Measurements from ENCODE around the gene FXYD6.

Gene FXYD6

GRCh38 chr11:117849781-117850414 is 26.6 kb downstream of the FXYD6 start:
- Mint-ChIP-seq H3K9me3 (peaks cover 2% of the 10 kb centered on the region), H3K36me3 (no peaks in the 10 kb centered on the region), H3K4me1 (peaks cover 3% of the 10 kb centered on the region), H3K4me3 (no peak overlapping the region), H3K27ac (no peak overlapping the region), H3K27me3 (peaks cover 45% of the 10 kb centered on the region)
- CTCF ChIA-PET: interaction anchor here (0.7 to 1.5 kb wide), 2 partner anchors 59 to 96 kb away, joined by 3 to 9 read pairs; no protein-coding TSS in a partner anchor
- DNase-seq: no peak

- peaks cover 23% of the 10 kb centered on the region for H3K27me3 Mint-ChIP-seq
- no peak overlapping the region for H3K27ac Mint-ChIP-seq
- no peaks in the 10 kb centered on the region for H3K9me3 Mint-ChIP-seq
- peak; percentile 87 for DNase-seq
- H3K36me3 Mint-ChIP-seq: no peaks in the 10 kb centered on the region
- CTCF ChIA-PET: interaction anchor here (0.6 to 5.8 kb wide), 23 partner anchors 9 to 328 kb away, joined by 3 to 149 read pairs (median 4); partner anchors contain the start of gene TMPRSS13
- no peaks in the 10 kb centered on the region for H3K4me1 Mint-ChIP-seq
- no peak overlapping the region for H3K4me3 Mint-ChIP-seq
Measured at GRCh38 chr11:117843666-117844484, 32.6 kb downstream of the FXYD6 start.

GRCh38 chr11:117842131-117842941 is 34.1 kb downstream of the FXYD6 start:
- H3K9me3 Mint-ChIP-seq: no peaks in the 10 kb centered on the region
- H3K4me3 Mint-ChIP-seq: no peak overlapping the region
- CTCF ChIA-PET: interaction anchor here (0.6 to 5.8 kb wide), 13 partner anchors 8 to 329 kb away, joined by 3 to 149 read pairs (median 5); no protein-coding TSS in a partner anchor
- H3K36me3 Mint-ChIP-seq: no peaks in the 10 kb centered on the region
- no peak overlapping the region for H3K27ac Mint-ChIP-seq
- H3K27me3 Mint-ChIP-seq: peaks cover 35% of the 10 kb centered on the region
- DNase-seq: no peak
- no peaks in the 10 kb centered on the region for H3K4me1 Mint-ChIP-seq

GRCh38 chr11:117841551-117842031 is 34.9 kb downstream of the FXYD6 start:
- CTCF ChIA-PET: interaction anchor here (1.4 to 5.8 kb wide), 5 partner anchors 19 to 212 kb away, joined by 3 to 149 read pairs (median 24); no protein-coding TSS in a partner anchor

GRCh38 chr11:117840881-117841550 is 35.4 kb downstream of the FXYD6 start:
- H3K27me3 Mint-ChIP-seq: peaks cover 43% of the 10 kb centered on the region
- H3K4me3 Mint-ChIP-seq: no peak overlapping the region
- H3K27ac Mint-ChIP-seq: no peak overlapping the region
- no peaks in the 10 kb centered on the region for H3K36me3 Mint-ChIP-seq
- no peaks in the 10 kb centered on the region for H3K4me1 Mint-ChIP-seq
- CTCF ChIA-PET: interaction anchor here (1.1 to 2.0 kb wide), 3 partner anchors 64 to 212 kb away, joined by 3 to 9 read pairs (median 6); no protein-coding TSS in a partner anchor
- no peaks in the 10 kb centered on the region for H3K9me3 Mint-ChIP-seq
- DNase-seq: no peak

More at GRCh38 chr11:117841551-117842031, 34.9 kb downstream of the FXYD6 start:
- Mint-ChIP-seq H3K4me1 (no peaks in the 10 kb centered on the region), H3K27ac (no peak overlapping the region), H3K4me3 (no peak overlapping the region), H3K9me3 (no peaks in the 10 kb centered on the region), H3K36me3 (no peaks in the 10 kb centered on the region), H3K27me3 (peaks cover 39% of the 10 kb centered on the region)
- DNase-seq: no peak

GRCh38 chr11:117839936-117840813 is 36.3 kb downstream of the FXYD6 start:
- Mint-ChIP-seq H3K4me3 (no peak overlapping the region), H3K9me3 (no peaks in the 10 kb centered on the region), H3K4me1 (no peaks in the 10 kb centered on the region), H3K27ac (no peak overlapping the region), H3K27me3 (peaks cover 44% of the 10 kb centered on the region), H3K36me3 (no peaks in the 10 kb centered on the region)
- CTCF ChIA-PET: interaction anchor here (1.1 to 2.0 kb wide), 3 partner anchors 64 to 213 kb away, joined by 3 to 9 read pairs (median 6); no protein-coding TSS in a partner anchor
- no peak for DNase-seq

- H3K36me3 Mint-ChIP-seq: no peaks in the 10 kb centered on the region
- no peak for DNase-seq
- H3K27ac Mint-ChIP-seq: no peak overlapping the region
- CTCF ChIA-PET: interaction anchor here (1.3 to 2.0 kb wide), 2 partner anchors 107 to 108 kb away, joined by 6 to 9 read pairs; no protein-coding TSS in a partner anchor
- H3K4me1 Mint-ChIP-seq: no peaks in the 10 kb centered on the region
- no peaks in the 10 kb centered on the region for H3K9me3 Mint-ChIP-seq
- H3K27me3 Mint-ChIP-seq: peaks cover 47% of the 10 kb centered on the region
- H3K4me3 Mint-ChIP-seq: no peak overlapping the region
Measured at GRCh38 chr11:117839380-117839881, 37.0 kb downstream of the FXYD6 start.

- no peaks in the 10 kb centered on the region for H3K4me1 Mint-ChIP-seq
- CTCF ChIA-PET: interaction anchor here (1.3 kb wide), 1 partner anchor 108 kb away, joined by 6 read pairs; no protein-coding TSS in a partner anchor
Measured at GRCh38 chr11:117838901-117839300, 37.6 kb downstream of the FXYD6 start.

GRCh38 chr11:117837791-117838190 is 38.7 kb downstream of the FXYD6 start:
- DNase-seq: no peak
- no peak overlapping the region for H3K27ac Mint-ChIP-seq

More at GRCh38 chr11:117838901-117839300, 37.6 kb downstream of the FXYD6 start:
- Mint-ChIP-seq H3K4me3 (no peak overlapping the region), H3K36me3 (no peaks in the 10 kb centered on the region), H3K27ac (no peak overlapping the region), H3K9me3 (no peaks in the 10 kb centered on the region), H3K27me3 (peaks cover 48% of the 10 kb centered on the region)
- no peak for DNase-seq

GRCh38 chr11:117837070-117837776 is 39.2 kb downstream of the FXYD6 start:
- Mint-ChIP-seq H3K9me3 (no peaks in the 10 kb centered on the region), H3K36me3 (no peaks in the 10 kb centered on the region), H3K4me1 (no peaks in the 10 kb centered on the region), H3K27me3 (peaks cover 51% of the 10 kb centered on the region), H3K27ac (no peak overlapping the region), H3K4me3 (no peak overlapping the region)
- CTCF ChIA-PET: interaction anchor here (0.6 kb wide), 1 partner anchor 109 kb away, joined by 3 read pairs; no protein-coding TSS in a partner anchor
- no peak for DNase-seq

More at GRCh38 chr11:117837791-117838190, 38.7 kb downstream of the FXYD6 start:
- Mint-ChIP-seq H3K9me3 (no peaks in the 10 kb centered on the region), H3K4me3 (no peak overlapping the region), H3K27me3 (peaks cover 51% of the 10 kb centered on the region), H3K4me1 (no peaks in the 10 kb centered on the region), H3K36me3 (no peaks in the 10 kb centered on the region)
- CTCF ChIA-PET: interaction anchor here (0.6 to 1.3 kb wide), 2 partner anchors 109 kb away, joined by 3 to 6 read pairs; no protein-coding TSS in a partner anchor

- peaks cover 2% of the 10 kb centered on the region for H3K4me1 Mint-ChIP-seq
- CTCF ChIA-PET: interaction anchor here (1.6 to 6.2 kb wide), 3 partner anchors 13 to 217 kb away, joined by 5 to 34 read pairs (median 10); no protein-coding TSS in a partner anchor
- H3K36me3 Mint-ChIP-seq: no peaks in the 10 kb centered on the region
- H3K27ac Mint-ChIP-seq: no peak overlapping the region
- H3K27me3 Mint-ChIP-seq: peaks cover 47% of the 10 kb centered on the region
- H3K9me3 Mint-ChIP-seq: no peaks in the 10 kb centered on the region
- no peak for DNase-seq
- no peak overlapping the region for H3K4me3 Mint-ChIP-seq
Measured at GRCh38 chr11:117836077-117836960, 40.1 kb downstream of the FXYD6 start.

Data from activated naive CD4-positive, alpha-beta T cell treated with anti-CD3 and anti-CD28 coated beads, Interleukin-2, amount 10 ng/mL, durations not matched to agents 7 days and 5 days (primary cell).